Fibroblast of lung (primary cell): ENCODE results near the gene CCSER2. TPM values are rescaled to one million over a fixed set of nuclear protein-coding genes. Genes with fewer than 3 reads are reported as not detected.
A peak's percentile ranks its signal among the peaks of the same experiment; 100 is the strongest.

Experiments
- DNase-seq, 2 donors: peaks; one replicate each; pipeline versions ENCODE4 v3.0.0 to v3.0.0-alpha.2; 2010; ENCODE audit warnings: low read depth in 2 of 2
- H2AFZ ChIP-seq: 2 replicates; pipeline ENCODE4 v1.5.1; 2012; ENCODE audit warnings: low read length, control low read depth, inconsistent platforms
- H3K27ac ChIP-seq: 2 replicates; pipeline ENCODE4 v1.5.1; 2011; ENCODE audit warnings: low read length, control low read depth; ENCODE audit not compliant: insufficient read depth
- H3K27me3 ChIP-seq: 2 replicates; pipeline ENCODE4 v1.5.1; 2011; ENCODE audit warnings: mild to moderate bottlenecking, low read length; ENCODE audit not compliant: control insufficient read depth, insufficient read depth
- H3K36me3 ChIP-seq: 2 replicates; pipeline ENCODE4 v1.5.1; 2011; ENCODE audit warnings: low read length; ENCODE audit not compliant: control insufficient read depth, insufficient read depth
- H3K4me1 ChIP-seq: 2 replicates; pipeline ENCODE4 v1.5.1; 2011; ENCODE audit warnings: low read length; ENCODE audit not compliant: control insufficient read depth, insufficient read depth; ENCODE audit errors: extremely low read depth
- H3K4me2 ChIP-seq: 2 replicates; pipeline ENCODE4 v1.5.1; 2011; ENCODE audit warnings: low read length, control low read depth; ENCODE audit not compliant: insufficient read depth; ENCODE audit errors: extremely low read depth
- H3K4me3 ChIP-seq, 4 experiments: fragments of 200-600 bp in 1 of 4; sonication (generic) in 1 of 4; replicated peaks in 1 of 4; 2 replicates each; pipeline ENCODE4 v1.5.1; 2011 to 2016; ENCODE audit warnings: low read length in 4 of 4, low read depth in 3 of 4, mild to moderate bottlenecking in 3 of 4, control low read depth in 2 of 4, inconsistent platforms in 1 of 4, mixed read lengths in 1 of 4; ENCODE audit not compliant: insufficient read depth in 1 of 4; ENCODE audit errors: control extremely low read depth in 1 of 4
- H3K79me2 ChIP-seq: 2 replicates; pipeline ENCODE4 v1.5.1; 2012; ENCODE audit warnings: mild to moderate bottlenecking, low read length, inconsistent platforms; ENCODE audit not compliant: control insufficient read depth, insufficient read depth
- H3K9ac ChIP-seq: 2 replicates; pipeline ENCODE4 v1.5.1; 2011; ENCODE audit warnings: mild to moderate bottlenecking, low read length, control low read depth; ENCODE audit not compliant: insufficient read depth
- H3K9me3 ChIP-seq: 2 replicates; pipeline ENCODE4 v1.5.1; 2012; ENCODE audit warnings: low read depth, low read length; ENCODE audit not compliant: control insufficient read depth, insufficient read depth
- H4K20me1 ChIP-seq: 2 replicates; pipeline ENCODE4 v1.5.1; 2011; ENCODE audit warnings: low read length; ENCODE audit not compliant: control insufficient read depth, insufficient read depth; ENCODE audit errors: extremely low read depth
- EZH2 ChIP-seq: IDR thresholded peaks from 2 replicates; pipeline ENCODE4 v1.5.1; 2012; ENCODE audit warnings: low read length, control low read depth, mild to moderate bottlenecking; ENCODE audit errors: missing control alignments
- polyA plus RNA-seq, 2 donors: library from polyadenylated mRNA; depleted of rRNA in 1 of 2; stranded (reverse) in 1 of 2; unstranded in 1 of 2; fragments of >200 nt; gene quantifications; 2 replicates each; pipeline ENCODE4 v1.2.1, GENCODE V29; 2011 to 2012; ENCODE audit warnings: missing spikeins in 1 of 2
- total RNA-seq: library from RNA; depleted of rRNA; stranded (reverse); fragments of >200 nt; gene quantifications from 2 replicates; pipeline ENCODE4 v1.2.1, GENCODE V29; 2014
- TF ChIP-seq, protein P1 (sequence below), 2 donors: IDR thresholded peaks in 1 of 2; conservative IDR thresholded peaks in 1 of 2; 1 replicate in 1 of 2; 2 replicates in 1 of 2; pipeline ENCODE4 v1.5.1; 2011 to 2012; ENCODE audit warnings: low read length in 2 of 2, control low read depth in 1 of 2, inconsistent platforms in 1 of 2, low read depth in 1 of 2, mild to moderate bottlenecking in 1 of 2

The CCSER2 gene
- total and polyA plus RNA-seq, 2 donors (not counting 1 experiment from before 2014, with no cell fraction given): 28.2 to 65.4 TPM

DNA sequence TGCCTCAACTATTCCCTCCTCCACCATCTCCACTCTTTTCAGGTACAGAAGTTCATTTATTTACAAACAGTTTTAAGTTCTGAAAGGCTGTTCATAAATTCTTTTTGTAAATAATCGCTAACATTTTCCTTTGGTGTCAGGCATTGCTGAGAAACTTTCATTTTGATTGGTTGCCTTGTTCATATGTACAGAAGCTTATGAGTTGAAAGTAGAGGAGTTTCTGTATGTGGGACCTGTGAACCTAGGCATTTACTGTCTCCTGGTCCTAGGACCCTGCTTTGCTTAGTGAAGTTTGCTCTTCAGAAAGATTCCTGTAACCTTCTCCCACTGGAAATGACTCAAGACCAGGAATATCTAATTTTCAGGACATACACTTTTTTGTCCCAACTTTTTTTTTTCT is 30.4 kb downstream of the CCSER2 start:
- Histone ChIP-seq H3K9ac (no peak overlapping the region), H2AFZ (no peak overlapping the region), H3K79me2 (peaks cover 41% of the 10 kb centered on the region), H4K20me1 (no peaks in the 10 kb centered on the region), H3K4me3 (no peak overlapping the region), H3K27ac (no peak overlapping the region), H3K4me1 (no peaks in the 10 kb centered on the region), H3K27me3 (no peaks in the 10 kb centered on the region), H3K4me2 (no peak overlapping the region), H3K9me3 (no peaks in the 10 kb centered on the region), H3K36me3 (no peaks in the 10 kb centered on the region)
- DNase-seq: no peak
- TF ChIP-seq EZH2: no peak
- TF ChIP-seq, protein P1, sequence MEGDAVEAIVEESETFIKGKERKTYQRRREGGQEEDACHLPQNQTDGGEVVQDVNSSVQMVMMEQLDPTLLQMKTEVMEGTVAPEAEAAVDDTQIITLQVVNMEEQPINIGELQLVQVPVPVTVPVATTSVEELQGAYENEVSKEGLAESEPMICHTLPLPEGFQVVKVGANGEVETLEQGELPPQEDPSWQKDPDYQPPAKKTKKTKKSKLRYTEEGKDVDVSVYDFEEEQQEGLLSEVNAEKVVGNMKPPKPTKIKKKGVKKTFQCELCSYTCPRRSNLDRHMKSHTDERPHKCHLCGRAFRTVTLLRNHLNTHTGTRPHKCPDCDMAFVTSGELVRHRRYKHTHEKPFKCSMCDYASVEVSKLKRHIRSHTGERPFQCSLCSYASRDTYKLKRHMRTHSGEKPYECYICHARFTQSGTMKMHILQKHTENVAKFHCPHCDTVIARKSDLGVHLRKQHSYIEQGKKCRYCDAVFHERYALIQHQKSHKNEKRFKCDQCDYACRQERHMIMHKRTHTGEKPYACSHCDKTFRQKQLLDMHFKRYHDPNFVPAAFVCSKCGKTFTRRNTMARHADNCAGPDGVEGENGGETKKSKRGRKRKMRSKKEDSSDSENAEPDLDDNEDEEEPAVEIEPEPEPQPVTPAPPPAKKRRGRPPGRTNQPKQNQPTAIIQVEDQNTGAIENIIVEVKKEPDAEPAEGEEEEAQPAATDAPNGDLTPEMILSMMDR (conservative IDR thresholded peaks at IDR 0.05 in 1 of 2, IDR thresholded peaks at IDR 0.05 in 1 of 2; ENCODE audit: low read depth in 1 of 2, low read length in 2 of 2): no peak

GRCh38 chr10:84360637-84361365 is 32.4 kb downstream of the CCSER2 start:
- Histone ChIP-seq H3K79me2 (peaks cover 37% of the 10 kb centered on the region), H2AFZ (no peak overlapping the region), H3K9ac (no peak overlapping the region), H3K9me3 (no peaks in the 10 kb centered on the region), H3K27ac (peak overlapping the region; percentile 18), H3K4me3 (peak overlapping the region; percentile 0 to 74 (median 28)), H3K4me2 (peak overlapping the region; percentile 64), H3K36me3 (no peaks in the 10 kb centered on the region), H4K20me1 (no peaks in the 10 kb centered on the region), H3K4me1 (no peaks in the 10 kb centered on the region), H3K27me3 (no peaks in the 10 kb centered on the region)
- peak; percentile 28 to 39 for DNase-seq
- no peak for TF ChIP-seq EZH2
- TF ChIP-seq, protein P1 (conservative IDR thresholded peaks at IDR 0.05 in 1 of 2, IDR thresholded peaks at IDR 0.05 in 1 of 2; ENCODE audit: low read depth in 1 of 2, low read length in 2 of 2): no peak

- Histone ChIP-seq H3K9ac (no peak overlapping the region), H2AFZ (no peak overlapping the region), H4K20me1 (peaks cover 2% of the 10 kb centered on the region)
Observed at GRCh38 chr10:84365335-84365881, 37.0 kb downstream of the CCSER2 start.

More at GRCh38 chr10:84365335-84365881, 37.0 kb downstream of the CCSER2 start:
- Histone ChIP-seq H3K4me3 (no peak overlapping the region), H3K4me1 (no peaks in the 10 kb centered on the region), H3K4me2 (peak overlapping the region; percentile 1), H3K27ac (no peak overlapping the region), H3K36me3 (no peaks in the 10 kb centered on the region), H3K9me3 (no peaks in the 10 kb centered on the region), H3K27me3 (no peaks in the 10 kb centered on the region), H3K79me2 (peaks cover 38% of the 10 kb centered on the region)
- TF ChIP-seq EZH2: no peak
- TF ChIP-seq, protein P1 (conservative IDR thresholded peaks at IDR 0.05 in 1 of 2, IDR thresholded peaks at IDR 0.05 in 1 of 2; ENCODE audit: low read depth in 1 of 2, low read length in 2 of 2): no peak
- peak in 1 of 2 donors; percentile 73 for DNase-seq
